Mesangial cell (primary cell): ENCODE results near the gene MSH6. TPM values are rescaled to one million over a fixed set of nuclear protein-coding genes. Genes with fewer than 3 reads are reported as not detected.

Source experiments
- total RNA-seq: library from RNA; depleted of rRNA; stranded (reverse); fragments of >200 nt; gene quantifications from 2 replicates; pipeline ENCODE4 v1.2.3, GENCODE V29; 2015

The MSH6 gene, protein sequence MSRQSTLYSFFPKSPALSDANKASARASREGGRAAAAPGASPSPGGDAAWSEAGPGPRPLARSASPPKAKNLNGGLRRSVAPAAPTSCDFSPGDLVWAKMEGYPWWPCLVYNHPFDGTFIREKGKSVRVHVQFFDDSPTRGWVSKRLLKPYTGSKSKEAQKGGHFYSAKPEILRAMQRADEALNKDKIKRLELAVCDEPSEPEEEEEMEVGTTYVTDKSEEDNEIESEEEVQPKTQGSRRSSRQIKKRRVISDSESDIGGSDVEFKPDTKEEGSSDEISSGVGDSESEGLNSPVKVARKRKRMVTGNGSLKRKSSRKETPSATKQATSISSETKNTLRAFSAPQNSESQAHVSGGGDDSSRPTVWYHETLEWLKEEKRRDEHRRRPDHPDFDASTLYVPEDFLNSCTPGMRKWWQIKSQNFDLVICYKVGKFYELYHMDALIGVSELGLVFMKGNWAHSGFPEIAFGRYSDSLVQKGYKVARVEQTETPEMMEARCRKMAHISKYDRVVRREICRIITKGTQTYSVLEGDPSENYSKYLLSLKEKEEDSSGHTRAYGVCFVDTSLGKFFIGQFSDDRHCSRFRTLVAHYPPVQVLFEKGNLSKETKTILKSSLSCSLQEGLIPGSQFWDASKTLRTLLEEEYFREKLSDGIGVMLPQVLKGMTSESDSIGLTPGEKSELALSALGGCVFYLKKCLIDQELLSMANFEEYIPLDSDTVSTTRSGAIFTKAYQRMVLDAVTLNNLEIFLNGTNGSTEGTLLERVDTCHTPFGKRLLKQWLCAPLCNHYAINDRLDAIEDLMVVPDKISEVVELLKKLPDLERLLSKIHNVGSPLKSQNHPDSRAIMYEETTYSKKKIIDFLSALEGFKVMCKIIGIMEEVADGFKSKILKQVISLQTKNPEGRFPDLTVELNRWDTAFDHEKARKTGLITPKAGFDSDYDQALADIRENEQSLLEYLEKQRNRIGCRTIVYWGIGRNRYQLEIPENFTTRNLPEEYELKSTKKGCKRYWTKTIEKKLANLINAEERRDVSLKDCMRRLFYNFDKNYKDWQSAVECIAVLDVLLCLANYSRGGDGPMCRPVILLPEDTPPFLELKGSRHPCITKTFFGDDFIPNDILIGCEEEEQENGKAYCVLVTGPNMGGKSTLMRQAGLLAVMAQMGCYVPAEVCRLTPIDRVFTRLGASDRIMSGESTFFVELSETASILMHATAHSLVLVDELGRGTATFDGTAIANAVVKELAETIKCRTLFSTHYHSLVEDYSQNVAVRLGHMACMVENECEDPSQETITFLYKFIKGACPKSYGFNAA (N-terminal part only)
- 23.7 and 44.0 TPM in 2 replicates for total RNA-seq

GRCh38 chr2:47782671-47783485, at the start of gene MSH6:
Gene MSH6 (plus strand): TSS chr2:47783145. CDS start chr2:47783234, 89 bp downstream.

Other genes starting within 250 kb of the MSH6 start
- 0.13 TPM in 1 of 2 replicates, not detected in the other for gene KCNK12, start 212.2 kb upstream of the MSH6 start, total RNA-seq
- 19.2 and 28.1 TPM in 2 replicates for gene FBXO11, start 123.4 kb downstream of the MSH6 start, total RNA-seq